ENCODE measurements around the gene CCN2.

CCN2 gene

GRCh38 chr6:131979515-131980337 lies 28.6 kb upstream of the CCN2 start:
- no peak for FAIRE-seq
- no peak for TF ChIP-seq CTCF (IDR thresholded peaks at IDR 0.05; ENCODE audit: insufficient read depth, missing control alignments)
- DNase-seq (ENCODE audit: insufficient read length, low spot score), result no peak

GRCh38 chr6:131978522-131978921 lies 27.4 kb upstream of the CCN2 start:
- no peak for FAIRE-seq
- no peak for DNase-seq (ENCODE audit: insufficient read length, low spot score)
- no peak for TF ChIP-seq CTCF (IDR thresholded peaks at IDR 0.05; ENCODE audit: insufficient read depth, missing control alignments)

- no peak for TF ChIP-seq CTCF (IDR thresholded peaks at IDR 0.05; ENCODE audit: insufficient read depth, missing control alignments)
- DNase-seq (ENCODE audit: insufficient read length, low spot score) (no peak), FAIRE-seq (no peak)
These were observed 25.4 kb upstream of the CCN2 start for GRCh38 chr6:131976545-131977061.

- no peak for FAIRE-seq
- no peak for TF ChIP-seq CTCF (IDR thresholded peaks at IDR 0.05; ENCODE audit: insufficient read depth, missing control alignments)
- no peak for DNase-seq (ENCODE audit: insufficient read length, low spot score)
These were observed 21.6 kb upstream of the CCN2 start for GRCh38 chr6:131972741-131973140.

- no peak for TF ChIP-seq CTCF (IDR thresholded peaks at IDR 0.05; ENCODE audit: insufficient read depth, missing control alignments)
- FAIRE-seq, result no peak
- DNase-seq (ENCODE audit: insufficient read length, low spot score), result no peak
These were observed 19.1 kb upstream of the CCN2 start for GRCh38 chr6:131970076-131970859.

- DNase-seq (ENCODE audit: insufficient read length, low spot score) (no peak), FAIRE-seq (no peak)
- TF ChIP-seq CTCF (IDR thresholded peaks at IDR 0.05; ENCODE audit: insufficient read depth, missing control alignments), result no peak
These were observed 17.5 kb upstream of the CCN2 start for GRCh38 chr6:131968656-131969055.
